VCaP (cell line): ENCODE data around the gene IKZF5.

Source experiments
- H3K27ac ChIP-seq: fragments of 450-650 bp; 2 replicates; pipeline ENCODE4 v1.5.1; 2017
- CTCF ChIP-seq: fragments of 450-650 bp; conservative IDR thresholded peaks from 2 replicates; pipeline ENCODE4 v1.5.1; 2017; ENCODE audit warnings: mild to moderate bottlenecking, moderate library complexity

The IKZF5 gene

DNA sequence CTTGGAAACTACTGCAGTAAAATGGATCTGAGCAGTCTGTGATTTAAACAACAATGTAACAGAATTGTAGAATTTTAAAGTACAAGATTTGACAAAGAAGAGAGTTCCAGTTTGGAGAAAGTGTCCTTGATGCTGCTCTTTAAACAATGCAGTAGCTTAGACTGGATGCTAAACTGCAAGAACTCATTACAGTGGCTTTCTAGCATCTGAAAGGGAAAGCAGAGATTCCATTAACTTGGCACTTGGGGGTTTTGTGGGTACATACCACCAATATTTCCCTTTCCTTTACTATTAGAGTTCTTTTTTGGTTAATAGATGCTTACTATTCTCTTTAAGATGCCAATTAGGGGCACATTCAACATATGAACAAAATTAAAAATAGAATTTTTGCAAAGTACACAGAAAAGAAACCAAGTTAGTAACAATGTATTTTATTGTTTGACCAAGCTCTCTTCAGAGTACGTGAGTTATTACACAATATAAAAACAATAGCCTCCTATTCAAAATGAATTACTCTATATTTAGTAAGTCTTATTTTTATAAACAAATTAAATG is 16.5 kb downstream of the IKZF5 start:
- H3K27ac ChIP-seq, result no peak overlapping the region
- TF ChIP-seq CTCF, result no peak

- TF ChIP-seq CTCF, result no peak
- no peak overlapping the region for H3K27ac ChIP-seq
Observed at GRCh38 chr10:122990278-122990677, 18.3 kb downstream of the IKZF5 start.

GRCh38 chr10:122988501-122988900 is 20.1 kb downstream of the IKZF5 start:
- H3K27ac ChIP-seq, result no peak overlapping the region
- no peak for TF ChIP-seq CTCF

DNA sequence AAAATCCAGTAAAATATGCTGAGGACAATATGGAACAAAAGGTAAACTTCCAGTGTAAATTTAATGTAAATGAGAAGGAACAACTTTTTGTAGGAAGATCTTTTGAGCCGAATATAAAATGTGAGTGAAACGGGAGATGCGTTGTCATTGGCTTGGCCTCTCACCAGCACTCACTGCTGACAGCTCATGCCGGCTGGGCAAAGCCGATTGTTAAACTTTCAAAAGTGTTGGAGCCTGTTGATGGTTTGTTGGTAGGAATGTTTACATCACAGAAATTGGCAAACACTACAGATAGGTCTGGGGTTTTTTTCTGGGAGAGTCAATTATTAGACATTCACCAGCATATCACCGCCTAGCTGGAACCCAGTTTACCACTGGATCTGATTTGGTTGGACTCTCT is 22.3 kb downstream of the IKZF5 start:
- H3K27ac ChIP-seq, result no peak overlapping the region
- no peak for TF ChIP-seq CTCF

DNA sequence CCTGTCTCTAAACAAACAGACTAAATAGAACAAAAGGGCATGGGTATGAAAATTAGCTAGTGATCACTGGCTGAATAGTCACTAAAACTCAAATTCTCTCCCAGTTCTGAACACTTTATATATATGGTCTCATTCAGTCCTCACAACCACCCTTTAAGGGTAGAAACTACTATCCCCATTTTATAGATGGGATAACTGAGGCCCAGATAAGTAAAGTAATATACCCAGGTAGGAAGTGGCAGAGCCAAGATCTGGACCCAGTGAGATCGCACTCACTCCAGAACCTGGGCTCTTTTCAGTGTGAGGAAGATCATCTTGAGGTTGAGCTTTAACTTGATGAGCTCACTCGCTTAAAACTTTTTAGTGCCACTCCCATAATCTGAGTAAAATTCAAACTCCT is 23.9 kb downstream of the IKZF5 start:
- H3K27ac ChIP-seq, result no peak overlapping the region
- TF ChIP-seq CTCF, result no peak

GRCh38 chr10:122983898-122984297 is 24.7 kb downstream of the IKZF5 start:
- H3K27ac ChIP-seq, result no peak overlapping the region
- TF ChIP-seq CTCF, result no peak

DNA sequence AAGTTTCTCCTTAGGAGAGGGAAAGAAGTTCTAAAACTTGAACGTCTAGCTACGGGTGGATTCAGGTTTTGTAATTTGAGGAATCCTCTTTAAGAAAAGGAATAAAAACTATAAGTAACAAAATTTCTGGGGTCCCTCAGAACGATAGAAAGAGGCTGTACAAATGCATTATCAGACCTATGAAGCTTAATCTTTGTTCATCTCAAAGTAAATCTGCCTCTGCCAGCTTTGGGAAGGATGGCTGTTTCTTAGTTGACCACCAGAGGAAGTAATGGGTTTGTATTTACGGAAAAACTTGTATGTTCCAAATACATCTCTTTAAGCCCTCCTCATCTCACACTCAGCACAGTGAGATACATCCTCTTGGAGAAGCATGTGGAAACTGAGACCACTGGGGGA is 27.5 kb downstream of the IKZF5 start:
- peak overlapping the region; percentile 82 for H3K27ac ChIP-seq
- TF ChIP-seq CTCF, result peak; percentile 53; the same call in 1 of the 2 replicates
